Suprapubic skin (tissue), 4 donors: ENCODE measurements around the gene PTPRM. TPM values are rescaled to one million over a fixed set of nuclear protein-coding genes. Genes with fewer than 3 reads are reported as not detected.

Experiments used
- DNase-seq, 2 donors: peaks; one replicate each; pipeline ENCODE4 v3.0.0-alpha.2; 2019; ENCODE audit warnings: low spot score in 2 of 2
- H3K27ac ChIP-seq: fragments of 200-600 bp; sonication (generic); one replicate; pipeline ENCODE4 v1.5.1; 2019
- H3K27me3 ChIP-seq: fragments of 200-600 bp; sonication (generic); one replicate; pipeline ENCODE4 v1.5.1; 2019
- H3K36me3 ChIP-seq: fragments of 200-600 bp; sonication (generic); one replicate; pipeline ENCODE4 v1.5.1; 2019
- H3K4me1 ChIP-seq: fragments of 200-600 bp; sonication (generic); one replicate; pipeline ENCODE4 v1.5.1; 2019
- H3K4me3 ChIP-seq: fragments of 200-600 bp; sonication (generic); one replicate; pipeline ENCODE4 v1.5.1; 2019; ENCODE audit warnings: mild to moderate bottlenecking
- H3K9me3 ChIP-seq: fragments of 200-600 bp; sonication (generic); one replicate; pipeline ENCODE4 v1.5.1; 2019
- CTCF ChIP-seq, 2 donors: fragments of 200-600 bp in 1 of 2; fragments of 450-650 bp in 1 of 2; sonication (generic) in 1 of 2; IDR thresholded peaks; one replicate each; pipeline ENCODE4 v1.5.1; 2016 to 2019; ENCODE audit warnings: antibody characterized with exemption in 2 of 2, mild to moderate bottlenecking in 1 of 2, moderate library complexity in 1 of 2
- EP300 ChIP-seq: sonication (generic); formaldehyde crosslinking; IDR thresholded peaks from one replicate; pipeline ENCODE4 v1.6.1; 2017; ENCODE audit warnings: antibody characterized with exemption
- POLR2A ChIP-seq, 2 donors: fragments of 450-650 bp; IDR thresholded peaks; one replicate each; pipeline ENCODE4 v1.6.1; 2017; ENCODE audit warnings: antibody characterized with exemption in 2 of 2, mild to moderate bottlenecking in 2 of 2, moderate library complexity in 2 of 2
- POLR2AphosphoS5 ChIP-seq, 3 donors: sonication (generic); formaldehyde crosslinking; IDR thresholded peaks; one replicate each; pipeline ENCODE4 v1.6.1; 2017; ENCODE audit warnings: antibody characterized with exemption in 3 of 3
- WGBS: methylation state at CpG from one replicate; pipeline ENCODE4 v1.1.5; 2018; 5-methylcytosine and 5-hydroxymethylcytosine counted together
- total RNA-seq, 4 donors: library from RNA; depleted of rRNA; stranded (reverse); fragments of >200 nt; gene quantifications; one replicate each; pipeline ENCODE4 v1.1.0, GENCODE V29; 2016

PTPRM gene
- total RNA-seq, 4 donors from 2014 or later, result 19.8 to 73.7 (median 40.0) TPM

- no peaks in the 10 kb centered on the region for H3K4me1 ChIP-seq
These were observed 651.1 kb downstream of the PTPRM start for GRCh38 chr18:8218197-8218596.

GRCh38 chr18:8221452-8221851, 654.3 kb downstream of the PTPRM start:
- no peaks in the 10 kb centered on the region for H3K36me3 ChIP-seq
- no peak for DNase-seq

More at GRCh38 chr18:8218197-8218596, 651.1 kb downstream of the PTPRM start:
- Histone ChIP-seq H3K36me3 (no peaks in the 10 kb centered on the region), H3K4me3 (no peak overlapping the region), H3K27ac (no peak overlapping the region), H3K9me3 (no peaks in the 10 kb centered on the region), H3K27me3 (no peaks in the 10 kb centered on the region)
- WGBS, result 92% methylated on average over 4 of the region's 4 CpGs
- no peak for TF ChIP-seq POLR2A (IDR thresholded peaks at IDR 0.05)
- TF ChIP-seq CTCF (IDR thresholded peaks at IDR 0.05), result no peak
- TF ChIP-seq POLR2AphosphoS5 (IDR thresholded peaks at IDR 0.05), result no peak
- TF ChIP-seq EP300, result no peak
- DNase-seq, result no peak

GRCh38 chr18:8224576-8224975, 657.5 kb downstream of the PTPRM start:
- H3K27me3 ChIP-seq, result no peaks in the 10 kb centered on the region
- no peaks in the 10 kb centered on the region for H3K4me1 ChIP-seq
- H3K36me3 ChIP-seq, result no peaks in the 10 kb centered on the region
- no peak overlapping the region for H3K4me3 ChIP-seq
- TF ChIP-seq POLR2A (IDR thresholded peaks at IDR 0.05) (no peak), CTCF (IDR thresholded peaks at IDR 0.05) (no peak), EP300 (no peak), POLR2AphosphoS5 (IDR thresholded peaks at IDR 0.05) (no peak)
- DNase-seq, result no peak
- no peak overlapping the region for H3K27ac ChIP-seq
- 77% methylated on average over 3 of the region's 3 CpGs for WGBS
- no peaks in the 10 kb centered on the region for H3K9me3 ChIP-seq

More at GRCh38 chr18:8221452-8221851, 654.3 kb downstream of the PTPRM start:
- Histone ChIP-seq H3K4me1 (no peaks in the 10 kb centered on the region), H3K9me3 (no peaks in the 10 kb centered on the region), H3K4me3 (no peak overlapping the region), H3K27ac (no peak overlapping the region), H3K27me3 (no peaks in the 10 kb centered on the region)
- WGBS, result 87% methylated on average over 3 of the region's 3 CpGs
- TF ChIP-seq POLR2AphosphoS5 (IDR thresholded peaks at IDR 0.05) (no peak), EP300 (no peak), POLR2A (IDR thresholded peaks at IDR 0.05) (no peak), CTCF (IDR thresholded peaks at IDR 0.05) (no peak)

GRCh38 chr18:8229040-8229439, 661.9 kb downstream of the PTPRM start:
- no peak for TF ChIP-seq EP300
- no peak for TF ChIP-seq CTCF (IDR thresholded peaks at IDR 0.05)
- TF ChIP-seq POLR2A (IDR thresholded peaks at IDR 0.05), result no peak
- TF ChIP-seq POLR2AphosphoS5 (IDR thresholded peaks at IDR 0.05), result no peak
- H3K36me3 ChIP-seq, result no peaks in the 10 kb centered on the region
- H3K4me1 ChIP-seq, result no peaks in the 10 kb centered on the region
- H3K4me3 ChIP-seq, result no peak overlapping the region
- 66% methylated on average over 5 of the region's 5 CpGs for WGBS
- no peak overlapping the region for H3K27ac ChIP-seq
- no peak for DNase-seq
- no peaks in the 10 kb centered on the region for H3K9me3 ChIP-seq
- no peaks in the 10 kb centered on the region for H3K27me3 ChIP-seq

GRCh38 chr18:8229787-8230186, 662.7 kb downstream of the PTPRM start:
- Histone ChIP-seq H3K9me3 (no peaks in the 10 kb centered on the region), H3K4me3 (no peak overlapping the region), H3K36me3 (no peaks in the 10 kb centered on the region), H3K4me1 (no peaks in the 10 kb centered on the region), H3K27ac (no peak overlapping the region), H3K27me3 (no peaks in the 10 kb centered on the region)
- no peak for TF ChIP-seq POLR2A (IDR thresholded peaks at IDR 0.05)
- no peak for TF ChIP-seq EP300
- TF ChIP-seq POLR2AphosphoS5 (IDR thresholded peaks at IDR 0.05), result no peak
- no peak for TF ChIP-seq CTCF (IDR thresholded peaks at IDR 0.05)
- 86% methylated on average over 3 of the region's 3 CpGs for WGBS
- DNase-seq, result no peak
